GM21529 (cell line): ENCODE results near the gene BTAF1.
A peak's percentile ranks its signal among the peaks of the same experiment; 100 is the strongest.
"Not testable (repeated sequence)": the region's sequence is repeated elsewhere in the genome, so short reads cannot be mapped to it uniquely, and the experiment has no call there.

Source experiments
- ATAC-seq: cut with Tn5 transposase; IDR thresholded peaks from one replicate; pipeline ENCODE4 v1.9.1; 2021; ENCODE audit not compliant: unreplicated experiment

BTAF1 gene

GRCh38 chr10:91923371-91924211, at the start of gene BTAF1:
TSS of gene BTAF1 (plus strand) at chr10:91923770. CDS start at chr10:91924077, 307 bp downstream.
- peak; percentile 98 for ATAC-seq

- no peak for ATAC-seq
Measured at GRCh38 chr10:91875156-91875555, 48.4 kb upstream of the BTAF1 start.

DNA sequence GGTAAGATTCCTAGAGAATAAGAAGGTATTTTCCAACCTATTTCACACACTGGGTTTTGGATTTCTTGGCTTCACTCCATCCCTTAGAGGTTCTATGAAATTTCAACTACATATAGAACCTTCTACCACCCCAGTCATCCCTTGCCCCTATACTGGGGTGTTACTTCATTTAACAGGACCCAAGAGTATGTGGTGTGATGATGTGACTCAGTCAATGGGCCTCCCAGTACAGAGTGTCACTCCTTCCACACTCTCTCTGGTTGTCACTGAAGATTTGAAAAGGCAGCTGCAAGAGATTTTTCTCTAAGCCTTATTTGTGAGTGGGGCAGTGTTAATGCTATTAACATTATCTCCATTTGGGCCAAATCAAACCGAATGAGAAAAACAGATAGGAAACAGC, 47.8 kb upstream of the BTAF1 start:
- ATAC-seq: no peak

- ATAC-seq: no peak
Measured at GRCh38 chr10:91879515-91880170, 43.9 kb upstream of the BTAF1 start.

DNA sequence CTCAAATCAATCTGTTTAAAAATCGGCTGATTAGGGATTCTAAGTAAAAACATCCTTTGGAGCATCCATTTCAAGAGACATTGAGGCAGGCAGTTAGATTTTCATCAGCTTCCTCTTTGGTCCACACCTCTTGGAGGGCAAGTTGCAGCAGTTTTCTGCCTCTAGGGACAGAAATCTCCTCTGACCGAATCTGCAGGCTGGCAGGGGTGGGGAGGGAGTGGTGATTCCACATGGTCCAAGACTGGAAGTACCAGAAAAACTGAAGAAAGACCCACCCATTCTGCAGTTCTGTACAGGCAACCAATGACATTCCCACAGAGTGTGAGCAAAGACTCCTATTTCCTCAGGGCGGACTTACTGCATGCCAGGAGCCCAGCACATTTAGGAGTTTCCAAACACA, 43.3 kb upstream of the BTAF1 start:
- no peak for ATAC-seq

DNA sequence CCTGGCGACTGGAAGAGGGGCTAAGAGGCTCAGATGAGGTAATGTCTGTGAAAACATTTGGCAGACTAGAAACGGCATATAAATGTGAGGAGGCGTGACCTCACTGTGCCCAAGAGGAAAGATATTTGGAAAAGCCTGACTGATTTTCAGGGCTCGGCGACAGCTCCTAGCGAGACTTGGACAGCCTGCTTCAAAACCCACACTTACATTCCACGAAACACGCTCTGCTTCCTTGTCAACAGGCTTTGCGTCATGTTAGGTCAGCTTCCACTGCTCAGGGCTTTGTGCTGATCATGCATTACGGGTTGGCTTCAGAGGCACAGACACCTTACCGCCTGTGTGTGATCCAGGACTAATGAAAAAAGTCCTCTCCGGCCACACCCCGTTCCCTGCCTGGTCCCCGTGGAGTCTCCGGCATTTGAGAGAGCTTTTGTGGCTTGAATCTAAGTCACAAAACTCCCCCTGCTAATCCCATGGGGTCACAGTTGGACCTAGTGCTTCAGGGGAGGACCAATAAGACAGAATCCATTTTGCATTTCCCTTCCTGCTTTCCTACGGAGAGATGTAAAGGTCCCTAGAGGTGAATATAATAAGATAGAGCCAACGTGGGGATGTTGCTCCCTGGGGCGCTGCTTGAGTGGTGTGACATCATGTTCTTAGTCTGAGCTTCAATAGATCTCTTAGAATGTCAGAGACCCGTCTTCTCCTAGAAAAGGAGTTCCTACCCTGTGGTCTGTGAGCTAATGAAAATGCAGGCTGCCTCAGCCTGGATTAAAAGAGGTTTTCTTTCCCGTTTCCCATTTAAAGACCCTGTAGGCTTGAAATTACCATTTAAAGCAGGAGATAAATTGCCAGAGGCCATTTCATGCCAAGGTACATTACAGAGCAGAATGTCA, 39.8 kb upstream of the BTAF1 start:
- no peak for ATAC-seq

DNA sequence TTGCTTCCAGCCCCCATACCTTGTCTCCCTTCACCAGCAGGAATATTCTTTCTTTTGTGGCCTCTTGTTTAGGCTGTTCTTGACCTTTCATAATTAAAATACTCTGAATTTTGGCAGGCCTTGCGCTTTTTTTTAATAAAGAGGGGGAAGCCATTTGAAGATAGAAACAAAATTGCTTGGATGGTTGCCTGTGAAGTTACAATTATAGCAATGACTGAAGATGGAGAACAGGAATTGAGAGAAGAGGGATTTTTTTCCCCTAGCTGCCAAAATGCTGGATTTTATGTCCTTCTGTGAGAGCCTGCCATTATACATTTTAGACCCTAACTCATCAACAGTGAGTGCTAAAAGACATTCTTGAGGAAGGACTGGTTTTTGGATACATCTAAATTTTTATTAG, 39.0 kb upstream of the BTAF1 start:
- ATAC-seq: no peak

DNA sequence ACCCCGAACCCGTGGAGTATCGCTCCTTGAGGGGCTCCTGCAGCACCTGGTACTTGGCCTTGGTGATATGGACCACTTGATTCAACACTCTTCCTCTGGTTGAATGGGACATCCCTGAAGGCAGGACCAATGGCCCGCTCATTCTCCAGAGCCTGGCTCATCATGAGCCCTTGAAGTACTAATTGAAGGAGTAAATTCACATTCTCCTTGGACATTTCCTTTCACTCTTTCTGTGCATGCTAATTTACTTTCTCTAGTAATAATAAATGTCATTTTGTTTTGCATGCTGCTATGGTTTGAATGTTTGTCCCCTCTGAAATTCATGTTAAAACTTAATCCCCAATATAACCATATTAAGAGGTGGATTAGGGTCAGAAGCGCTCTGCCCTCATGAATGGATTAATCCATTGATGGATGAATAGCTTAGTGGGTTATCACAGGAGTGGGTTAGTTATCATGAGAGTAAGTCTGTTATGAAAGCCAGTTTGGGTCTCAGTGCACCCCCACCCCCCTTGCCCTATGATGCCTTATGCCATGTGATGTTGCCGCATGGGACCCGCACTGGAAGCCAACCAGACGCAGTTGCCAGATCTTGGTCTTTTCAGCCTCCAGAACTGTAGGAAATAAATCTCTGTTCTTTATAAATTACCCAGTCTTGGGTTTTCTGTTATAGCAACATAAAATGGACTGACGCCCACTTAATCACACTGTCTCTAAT, 38.0 kb upstream of the BTAF1 start:
- ATAC-seq: no peak

DNA sequence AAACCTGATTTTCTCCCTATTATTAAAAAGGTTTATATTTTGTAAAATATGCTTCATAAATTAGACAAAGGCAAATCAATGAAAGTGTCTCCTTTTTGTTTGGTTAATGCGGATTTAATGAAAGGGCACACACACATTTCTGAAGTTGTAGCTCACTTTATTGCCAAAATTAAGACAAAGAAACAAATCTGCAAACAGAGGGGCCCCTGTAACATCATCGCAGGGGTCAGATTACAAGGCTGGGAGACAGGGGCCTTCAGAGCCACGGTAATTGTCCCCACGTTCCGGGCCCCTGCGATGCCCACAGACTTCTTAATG, 36.7 kb upstream of the BTAF1 start:
- ATAC-seq: no peak

GRCh38 chr10:91887272-91888076, 36.1 kb upstream of the BTAF1 start:
- no peak for ATAC-seq

- ATAC-seq: no peak
Measured at GRCh38 chr10:91891125-91892001, 32.2 kb upstream of the BTAF1 start.

- ATAC-seq: no peak
Measured at GRCh38 chr10:91893051-91893450, 30.5 kb upstream of the BTAF1 start.

GRCh38 chr10:91894261-91894685, 29.3 kb upstream of the BTAF1 start:
- not testable (repeated sequence) for ATAC-seq

GRCh38 chr10:91896212-91896756, 27.3 kb upstream of the BTAF1 start:
- no peak for ATAC-seq

DNA sequence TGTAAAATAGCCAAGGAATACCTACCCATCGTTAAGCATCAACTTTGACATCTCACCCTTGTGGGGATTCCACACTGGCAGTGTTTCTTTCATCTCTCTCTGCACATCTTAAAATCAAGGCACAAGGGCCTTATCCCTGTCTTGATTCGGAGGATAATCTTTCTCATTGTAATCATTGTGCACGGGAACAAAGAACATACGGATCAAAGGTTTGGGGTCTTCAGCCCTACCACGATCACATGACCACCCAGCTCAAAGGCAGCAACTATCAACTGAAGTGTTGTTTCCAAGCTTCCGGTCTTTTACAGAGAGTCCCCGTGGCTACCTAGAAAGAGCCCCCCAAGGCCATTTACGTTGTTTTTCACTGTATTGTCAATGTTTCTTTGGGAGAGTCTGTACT, 26.1 kb upstream of the BTAF1 start:
- ATAC-seq: no peak

GRCh38 chr10:91901784-91902677, 21.5 kb upstream of the BTAF1 start:
- no peak for ATAC-seq

- ATAC-seq: no peak
Measured at GRCh38 chr10:91907033-91907594, 16.5 kb upstream of the BTAF1 start.
